HepG2 (cell line): ENCODE results near the gene TLE2. TPM values are rescaled to one million over a fixed set of nuclear protein-coding genes. Genes with fewer than 3 reads are reported as not detected.

Source experiments
- LBX2 ChIP-seq: sonication (generic); formaldehyde crosslinking; IDR thresholded peaks from 2 replicates; pipeline ENCODE4 v1.5.0; 2020; ENCODE audit warnings: missing genetic modification reagents, mild to moderate bottlenecking, borderline replicate concordance
- MAZ ChIP-seq, 2 experiments: sonication (generic) in 1 of 2; formaldehyde crosslinking in 1 of 2; IDR thresholded peaks; 2 replicates each; pipeline versions ENCODE4 v1.5.0 to v1.6.1; 2012 to 2020; ENCODE audit warnings: low read depth in 2 of 2, mild to moderate bottlenecking in 2 of 2, borderline replicate concordance in 1 of 2, improper control_type of control experiment in 1 of 2, low read length in 1 of 2, missing genetic modification reagents in 1 of 2, moderate library complexity in 1 of 2
- RBM39 ChIP-seq: fragments of 200-400 bp; formaldehyde crosslinking; IDR thresholded peaks from one replicate; pipeline ENCODE4 v1.6.1; 2018; ENCODE audit warnings: antibody characterized with exemption, mild to moderate bottlenecking, low read depth, low read length; ENCODE audit not compliant: poor library complexity, severe bottlenecking
- ZBTB40 ChIP-seq, 2 experiments: fragments of 450-650 bp in 1 of 2; sonication (generic) in 1 of 2; formaldehyde crosslinking in 1 of 2; IDR thresholded peaks; 2 replicates each; pipeline versions ENCODE4 v1.6.1 to v1.8.0; 2016 to 2022; ENCODE audit warnings: antibody characterized with exemption in 1 of 2, mild to moderate bottlenecking in 1 of 2, missing genetic modification reagents in 1 of 2
- ZNF329 ChIP-seq: sonication (generic); formaldehyde crosslinking; IDR thresholded peaks from 2 replicates; pipeline ENCODE4 v1.9.0; 2021; ENCODE audit warnings: low read depth, mild to moderate bottlenecking, missing genetic modification reagents
- ZNF446 ChIP-seq: sonication (generic); formaldehyde crosslinking; IDR thresholded peaks from 2 replicates; pipeline ENCODE4 v1.5.0; 2020; ENCODE audit warnings: mild to moderate bottlenecking, missing genetic modification reagents
- ZNF557 ChIP-seq: sonication (generic); formaldehyde crosslinking; IDR thresholded peaks from 2 replicates; pipeline ENCODE4 v1.4.0; 2020; ENCODE audit warnings: missing genetic modification reagents
- ZNF644 ChIP-seq: IDR thresholded peaks from 2 replicates; pipeline ENCODE4 v1.6.1; 2016; ENCODE audit warnings: low read depth
- polyA plus RNA-seq, 8 experiments: library from polyadenylated mRNA; depleted of rRNA in 3 of 8; stranded (reverse) in 7 of 8; unstranded in 1 of 8; fragments of >200 nt; fragmentation: Illumina TruSeq in 4 of 8; extraction: Trizol in 4 of 8; gene quantifications; 2 replicates each; pipeline versions ENCODE4 v1.2.1 to v1.2.3, GENCODE V29; 2011 to 2016; ENCODE audit warnings: low read depth in 4 of 8, missing spikeins in 1 of 8, mixed read lengths in 1 of 8; ENCODE audit not compliant: insufficient read depth in 1 of 8
- total RNA-seq, 5 experiments: library from RNA; depleted of rRNA; stranded (reverse); fragments of >200 nt; fragmentation: Illumina TruSeq; extraction: Trizol; gene quantifications; 2 replicates each; pipeline ENCODE4 v1.2.3, GENCODE V29; 2016; ENCODE audit warnings: low read depth in 1 of 5
- TF ChIP-seq, protein P1 (sequence below): sonication (generic); formaldehyde crosslinking; IDR thresholded peaks from 2 replicates; pipeline ENCODE4 v1.4.0; 2020; ENCODE audit warnings: mild to moderate bottlenecking, missing genetic modification reagents

Gene TLE2
- total and polyA plus RNA-seq, 2 of the 13 experiments (the other 11 are each of a cell fraction or from before 2014, with no cell fraction given), result 0.07 to 0.81 TPM

- TF ChIP-seq RBM39 (no peak), MAZ (IDR thresholded peaks at IDR 0.05; ENCODE audit: borderline replicate concordance, low read depth, low read length) (peak; percentile 46; the same call in 1 of the 2 replicates), MAZ (CRISPR knock-in tag; IDR thresholded peaks at IDR 0.05; ENCODE audit: low read depth) (peak; percentile 49; the same call in 1 of the 2 replicates), ZNF557 (CRISPR knock-in tag) (no peak), LBX2 (0 out of 2 replicates have a peak, but pooled peaks have one; percentile 11), ZNF329 (CRISPR knock-in tag) (no peak), ZNF644 (CRISPR knock-in tag) (no peak), ZBTB40 (IDR thresholded peaks at IDR 0.05) (no peak), ZBTB40 (CRISPR knock-in tag; IDR thresholded peaks at IDR 0.05) (no peak; the same call in 1 of the 2 replicates), ZNF446 (CRISPR knock-in tag) (no peak)
- TF ChIP-seq, protein P1, sequence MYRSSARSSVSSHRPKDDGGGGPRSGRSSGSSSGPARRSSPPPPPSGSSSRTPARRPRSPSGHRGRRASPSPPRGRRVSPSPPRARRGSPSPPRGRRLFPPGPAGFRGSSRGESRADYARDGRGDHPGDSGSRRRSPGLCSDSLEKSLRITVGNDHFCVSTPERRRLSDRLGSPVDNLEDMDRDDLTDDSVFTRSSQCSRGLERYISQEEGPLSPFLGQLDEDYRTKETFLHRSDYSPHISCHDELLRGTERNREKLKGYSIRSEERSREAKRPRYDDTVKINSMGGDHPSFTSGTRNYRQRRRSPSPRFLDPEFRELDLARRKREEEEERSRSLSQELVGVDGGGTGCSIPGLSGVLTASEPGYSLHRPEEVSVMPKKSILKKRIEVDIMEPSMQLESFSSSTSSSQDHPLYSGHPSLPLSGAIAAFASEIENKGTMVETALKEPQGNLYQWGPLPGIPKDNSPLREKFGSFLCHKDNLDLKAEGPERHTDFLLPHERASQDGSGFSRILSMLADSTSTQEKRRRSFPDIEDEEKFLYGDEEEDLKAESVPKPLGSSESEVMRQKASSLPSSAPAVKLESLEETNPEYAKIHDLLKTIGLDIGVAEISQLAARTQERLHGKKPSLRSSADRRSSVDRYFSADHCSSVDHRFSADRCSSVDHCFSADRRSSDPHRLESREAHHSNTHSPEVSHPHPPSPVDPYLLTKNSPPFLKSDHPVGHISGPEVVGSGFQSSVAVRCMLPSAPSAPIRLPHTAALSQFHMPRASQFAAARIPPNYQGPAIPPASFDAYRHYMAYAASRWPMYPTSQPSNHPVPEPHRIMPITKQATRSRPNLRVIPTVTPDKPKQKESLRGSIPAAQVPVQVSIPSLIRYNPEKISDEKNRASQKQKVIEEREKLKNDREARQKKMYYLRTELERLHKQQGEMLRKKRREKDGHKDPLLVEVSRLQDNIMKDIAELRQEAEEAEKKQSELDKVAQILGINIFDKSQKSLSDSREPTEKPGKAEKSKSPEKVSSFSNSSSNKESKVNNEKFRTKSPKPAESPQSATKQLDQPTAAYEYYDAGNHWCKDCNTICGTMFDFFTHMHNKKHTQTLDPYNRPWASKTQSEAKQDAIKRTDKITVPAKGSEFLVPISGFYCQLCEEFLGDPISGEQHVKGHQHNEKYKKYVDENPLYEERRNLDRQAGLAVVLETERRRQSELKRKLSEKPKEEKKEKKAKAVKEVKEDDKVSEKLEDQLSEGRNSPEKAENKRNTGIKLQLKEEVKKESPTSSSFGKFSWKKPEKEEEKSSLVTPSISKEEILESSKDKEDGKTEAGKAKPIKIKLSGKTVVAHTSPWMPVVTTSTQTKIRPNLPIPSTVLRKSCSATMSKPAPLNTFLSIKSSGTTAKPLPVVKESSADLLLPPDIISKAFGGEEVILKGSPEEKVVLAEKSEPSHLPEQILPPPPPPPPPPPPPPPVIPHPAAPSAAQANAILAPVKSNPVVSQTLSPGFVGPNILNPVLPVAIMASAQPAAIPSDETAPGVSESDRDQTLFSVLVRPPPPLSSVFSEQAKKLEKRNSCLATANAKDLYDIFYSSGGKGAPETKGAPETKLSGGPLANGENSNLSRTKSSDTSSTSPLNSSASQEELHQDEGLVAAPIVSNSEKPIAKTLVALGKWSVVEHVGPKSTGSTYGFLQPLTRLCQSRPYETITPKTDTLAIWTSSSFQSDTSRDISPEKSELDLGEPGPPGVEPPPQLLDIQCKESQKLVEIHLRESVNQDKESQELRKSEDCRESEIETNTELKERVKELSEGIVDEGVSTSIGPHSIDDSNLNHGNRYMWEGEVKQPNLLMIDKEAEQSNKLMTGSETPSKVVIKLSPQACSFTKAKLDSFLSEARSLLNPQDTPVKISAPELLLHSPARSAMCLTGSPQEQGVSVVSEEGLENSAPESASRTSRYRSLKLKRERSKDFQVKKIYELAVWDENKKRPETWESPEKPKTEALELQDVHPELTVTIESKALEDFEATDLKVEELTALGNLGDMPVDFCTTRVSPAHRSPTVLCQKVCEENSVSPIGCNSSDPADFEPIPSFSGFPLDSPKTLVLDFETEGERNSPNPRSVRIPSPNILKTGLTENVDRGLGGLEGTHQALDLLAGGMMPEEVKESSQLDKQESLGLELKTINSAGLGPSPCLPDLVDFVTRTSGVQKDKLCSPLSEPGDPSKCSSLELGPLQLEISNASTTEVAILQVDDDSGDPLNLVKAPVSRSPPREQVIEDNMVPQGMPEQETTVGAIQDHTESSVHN (CRISPR knock-in tag), result no peak
These were observed 6.5 kb upstream of the TLE2 start (continued) for GRCh38 chr19:3035542-3036118.
